Mesendoderm (in vitro differentiated cells): Measurements from ENCODE around the gene CFAP141.

Experiments
- DNase-seq: peaks from one replicate; pipeline ENCODE4 v3.0.0; 2013
- H2AK5ac ChIP-seq: 2 replicates; pipeline ENCODE4 v1.6.1; 2013; ENCODE audit warnings: low read length, inconsistent platforms
- H2BK120ac ChIP-seq: 2 replicates; pipeline ENCODE4 v1.6.1; 2013; ENCODE audit warnings: low read depth, mild to moderate bottlenecking, low read length, moderate library complexity, mixed read lengths
- H2BK15ac ChIP-seq: replicated peaks from 2 replicates; pipeline ENCODE4 v1.6.1; 2013; ENCODE audit warnings: low read depth, mild to moderate bottlenecking, moderate library complexity
- H2BK5ac ChIP-seq: 2 replicates; pipeline ENCODE4 v1.6.1; 2013; ENCODE audit warnings: low read length, inconsistent platforms
- H3K18ac ChIP-seq: 2 replicates; pipeline ENCODE4 v1.6.1; 2013; ENCODE audit warnings: mild to moderate bottlenecking, low read length, mixed read lengths
- H3K23ac ChIP-seq: one replicate; pipeline ENCODE4 v1.6.1; 2013; ENCODE audit warnings: low read length
- H3K27ac ChIP-seq: 2 replicates; pipeline ENCODE4 v1.5.1; 2013; ENCODE audit warnings: low read depth, mild to moderate bottlenecking, inconsistent platforms, low read length, moderate library complexity
- H3K27me3 ChIP-seq: 2 replicates; pipeline ENCODE4 v1.6.1; 2013; ENCODE audit warnings: low read length, control low read depth, mild to moderate bottlenecking, inconsistent platforms; ENCODE audit not compliant: insufficient read depth, poor library complexity
- H3K36me3 ChIP-seq: 2 replicates; pipeline ENCODE4 v1.6.1; 2013; ENCODE audit warnings: low read length, inconsistent platforms; ENCODE audit not compliant: control insufficient read depth, insufficient read depth
- H3K4ac ChIP-seq: one replicate; pipeline ENCODE4 v1.6.1; 2013; ENCODE audit warnings: low read depth, mild to moderate bottlenecking, low read length, moderate library complexity
- H3K4me1 ChIP-seq: 2 replicates; pipeline ENCODE4 v1.6.1; 2013; ENCODE audit warnings: low read depth, low read length, inconsistent platforms; ENCODE audit not compliant: control insufficient read depth
- H3K4me2 ChIP-seq: 2 replicates; pipeline ENCODE4 v1.6.1; 2013; ENCODE audit warnings: low read length
- H3K4me3 ChIP-seq: 2 replicates; pipeline ENCODE4 v1.5.1; 2013; ENCODE audit warnings: mild to moderate bottlenecking, low read length
- H3K56ac ChIP-seq: one replicate; pipeline ENCODE4 v1.6.1; 2013; ENCODE audit warnings: low read length
- H3K79me1 ChIP-seq: 2 replicates; pipeline ENCODE4 v1.6.1; 2013; ENCODE audit warnings: low read length, inconsistent platforms
- H3K79me2 ChIP-seq: 2 replicates; pipeline ENCODE4 v1.6.1; 2013; ENCODE audit warnings: mild to moderate bottlenecking, low read length; ENCODE audit not compliant: control insufficient read depth, insufficient read depth
- H3K9ac ChIP-seq: 2 replicates; pipeline ENCODE4 v1.6.1; 2013; ENCODE audit warnings: low read length, inconsistent platforms
- H4K5ac ChIP-seq: one replicate; pipeline ENCODE4 v1.6.1; 2013; ENCODE audit warnings: low read length
- H4K8ac ChIP-seq: one replicate; pipeline ENCODE4 v1.6.1; 2013; ENCODE audit warnings: low read depth, mild to moderate bottlenecking, control low read depth, low read length, moderate library complexity
- WGBS: extraction: QIAGEN DNeasy Blood & Tissue Kit; methylation state at CpG from one replicate; pipeline ENCODE4 v1.1.7; 2013; ENCODE audit warnings: low lambda C conversion rate, missing lambda C conversion rate; ENCODE audit not compliant: insufficient coverage; ENCODE audit errors: extremely low coverage; 5-methylcytosine and 5-hydroxymethylcytosine counted together

Gene CFAP141

GRCh38 chr1:154167461-154167860 is 38.7 kb downstream of the CFAP141 start:
- H4K8ac ChIP-seq = no peak overlapping the region
- peaks cover 34% of the 10 kb centered on the region for H3K36me3 ChIP-seq

GRCh38 chr1:154166207-154166606 is 39.9 kb downstream of the CFAP141 start:
- Histone ChIP-seq H3K9ac (no peak overlapping the region), H2BK5ac (no peak overlapping the region), H3K79me1 (peaks cover 15% of the 10 kb centered on the region), H3K18ac (no peak overlapping the region), H3K36me3 (peaks cover 30% of the 10 kb centered on the region), H3K4ac (no peak overlapping the region), H2BK15ac (no peak overlapping the region), H3K4me2 (no peak overlapping the region), H2AK5ac (no peak overlapping the region), H3K23ac (no peak overlapping the region), H2BK120ac (no peak overlapping the region), H3K4me3 (no peak overlapping the region), H4K5ac (no peak overlapping the region), H4K8ac (no peak overlapping the region), H3K27ac (no peak overlapping the region), H3K4me1 (no peaks in the 10 kb centered on the region), H3K79me2 (peaks cover 8% of the 10 kb centered on the region), H3K27me3 (no peaks in the 10 kb centered on the region), H3K56ac (no peak overlapping the region)
- no peak for DNase-seq
- WGBS = no CpG with 5 or more reads among the region's 1 CpG

More at GRCh38 chr1:154167461-154167860, 38.7 kb downstream of the CFAP141 start:
- no peak overlapping the region for H3K4me3 ChIP-seq
- H2BK120ac ChIP-seq = no peak overlapping the region
- H2AK5ac ChIP-seq = no peak overlapping the region
- H2BK5ac ChIP-seq = no peak overlapping the region
- H3K79me2 ChIP-seq = peaks cover 9% of the 10 kb centered on the region
- H3K79me1 ChIP-seq = peaks cover 16% of the 10 kb centered on the region
- no peak overlapping the region for H4K5ac ChIP-seq
- H3K18ac ChIP-seq = no peak overlapping the region
- no peak overlapping the region for H3K4me2 ChIP-seq
- H3K23ac ChIP-seq = no peak overlapping the region
- no peak overlapping the region for H3K4ac ChIP-seq
- no peak for DNase-seq
- no peak overlapping the region for H3K56ac ChIP-seq
- no peak overlapping the region for H2BK15ac ChIP-seq
- H3K27ac ChIP-seq = no peak overlapping the region
- no peaks in the 10 kb centered on the region for H3K4me1 ChIP-seq
- H3K9ac ChIP-seq = no peak overlapping the region
- no peaks in the 10 kb centered on the region for H3K27me3 ChIP-seq

GRCh38 chr1:154159554-154159953 is 46.6 kb downstream of the CFAP141 start:
- Histone ChIP-seq H3K4me3 (no peak overlapping the region), H3K79me2 (peaks cover 2% of the 10 kb centered on the region), H2BK5ac (no peak overlapping the region), H3K36me3 (peaks cover 10% of the 10 kb centered on the region), H3K27me3 (no peaks in the 10 kb centered on the region), H3K4ac (no peak overlapping the region), H3K18ac (no peak overlapping the region), H3K27ac (no peak overlapping the region), H4K8ac (no peak overlapping the region), H2BK120ac (no peak overlapping the region), H3K4me2 (no peak overlapping the region), H2AK5ac (no peak overlapping the region), H3K79me1 (peaks cover 11% of the 10 kb centered on the region), H3K4me1 (peaks cover 2% of the 10 kb centered on the region), H3K9ac (no peak overlapping the region), H2BK15ac (no peak overlapping the region), H3K23ac (no peak overlapping the region), H4K5ac (no peak overlapping the region), H3K56ac (no peak overlapping the region)
- no peak for DNase-seq

- no peak for DNase-seq
- H4K5ac ChIP-seq = no peak overlapping the region
- no peak overlapping the region for H2BK5ac ChIP-seq
- H2BK120ac ChIP-seq = no peak overlapping the region
- H2BK15ac ChIP-seq = no peak overlapping the region
- H3K79me1 ChIP-seq = peaks cover 8% of the 10 kb centered on the region
- no peak overlapping the region for H4K8ac ChIP-seq
- WGBS = no CpG with 5 or more reads among the region's 8 CpGs
- no peak overlapping the region for H2AK5ac ChIP-seq
- H3K23ac ChIP-seq = no peak overlapping the region
- peaks cover 2% of the 10 kb centered on the region for H3K4me1 ChIP-seq
- no peak overlapping the region for H3K56ac ChIP-seq
- H3K18ac ChIP-seq = no peak overlapping the region
- H3K4ac ChIP-seq = no peak overlapping the region
- H3K4me3 ChIP-seq = no peak overlapping the region
- H3K9ac ChIP-seq = no peak overlapping the region
- H3K36me3 ChIP-seq = peaks cover 8% of the 10 kb centered on the region
- no peaks in the 10 kb centered on the region for H3K79me2 ChIP-seq
- no peak overlapping the region for H3K27ac ChIP-seq
- no peak overlapping the region for H3K4me2 ChIP-seq
- no peaks in the 10 kb centered on the region for H3K27me3 ChIP-seq
These were observed 47.6 kb downstream of the CFAP141 start for GRCh38 chr1:154158307-154159125.

- peaks cover 8% of the 10 kb centered on the region for H3K36me3 ChIP-seq
- no peak overlapping the region for H3K18ac ChIP-seq
- H3K4me2 ChIP-seq = no peak overlapping the region
- no peaks in the 10 kb centered on the region for H3K27me3 ChIP-seq
- no peak overlapping the region for H3K9ac ChIP-seq
- whole genome bisulfite sequencing = no CpG with 5 or more reads among the region's 7 CpGs
- no peak overlapping the region for H4K5ac ChIP-seq
- H2BK15ac ChIP-seq = no peak overlapping the region
- H3K56ac ChIP-seq = no peak overlapping the region
- H3K79me2 ChIP-seq = no peaks in the 10 kb centered on the region
- no peak overlapping the region for H3K4ac ChIP-seq
- H3K23ac ChIP-seq = no peak overlapping the region
- H2BK120ac ChIP-seq = no peak overlapping the region
- H3K4me3 ChIP-seq = no peak overlapping the region
- DNase-seq = peak; percentile 45
- peaks cover 8% of the 10 kb centered on the region for H3K79me1 ChIP-seq
- H3K4me1 ChIP-seq = peaks cover 2% of the 10 kb centered on the region
- no peak overlapping the region for H2AK5ac ChIP-seq
- H2BK5ac ChIP-seq = no peak overlapping the region
- no peak overlapping the region for H3K27ac ChIP-seq
- no peak overlapping the region for H4K8ac ChIP-seq
These were observed 48.4 kb downstream of the CFAP141 start for GRCh38 chr1:154157520-154158306.
